B cell (primary cell): ENCODE measurements around the gene TAF5L.

Source experiments
- EZH2 ChIP-seq: IDR thresholded peaks from 2 replicates; pipeline ENCODE4 v1.6.1; 2012; ENCODE audit warnings: borderline replicate concordance, low read depth, mild to moderate bottlenecking, moderate library complexity, low read length; ENCODE audit not compliant: insufficient read depth, poor library complexity, severe bottlenecking
- TF ChIP-seq, protein P1 (sequence below): fragments of 200-600 bp; IDR thresholded peaks from one replicate; pipeline ENCODE4 v1.8.0; 2022; ENCODE audit warnings: antibody characterized with exemption, mild to moderate bottlenecking

DNA sequence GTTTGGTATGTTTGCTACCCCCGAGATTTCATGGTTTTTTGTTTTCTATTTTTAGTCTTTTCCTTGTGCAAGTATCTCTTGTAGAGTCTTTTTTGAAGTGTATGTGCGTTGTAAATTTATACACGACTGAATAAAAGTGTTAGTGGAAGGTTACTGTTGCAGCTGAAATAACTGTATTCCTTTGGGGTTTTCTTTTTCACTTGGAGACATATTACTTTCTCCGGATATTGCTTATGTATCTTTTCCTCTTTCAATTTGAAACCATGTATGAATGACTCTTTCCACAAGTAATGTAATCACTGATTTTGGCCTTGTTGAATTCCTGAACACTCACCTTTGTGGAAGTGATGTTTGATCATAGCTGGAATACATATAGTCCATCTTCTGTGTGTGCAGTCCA lies 1.1 kb upstream of the TAF5L start:
- TF ChIP-seq, protein P1, sequence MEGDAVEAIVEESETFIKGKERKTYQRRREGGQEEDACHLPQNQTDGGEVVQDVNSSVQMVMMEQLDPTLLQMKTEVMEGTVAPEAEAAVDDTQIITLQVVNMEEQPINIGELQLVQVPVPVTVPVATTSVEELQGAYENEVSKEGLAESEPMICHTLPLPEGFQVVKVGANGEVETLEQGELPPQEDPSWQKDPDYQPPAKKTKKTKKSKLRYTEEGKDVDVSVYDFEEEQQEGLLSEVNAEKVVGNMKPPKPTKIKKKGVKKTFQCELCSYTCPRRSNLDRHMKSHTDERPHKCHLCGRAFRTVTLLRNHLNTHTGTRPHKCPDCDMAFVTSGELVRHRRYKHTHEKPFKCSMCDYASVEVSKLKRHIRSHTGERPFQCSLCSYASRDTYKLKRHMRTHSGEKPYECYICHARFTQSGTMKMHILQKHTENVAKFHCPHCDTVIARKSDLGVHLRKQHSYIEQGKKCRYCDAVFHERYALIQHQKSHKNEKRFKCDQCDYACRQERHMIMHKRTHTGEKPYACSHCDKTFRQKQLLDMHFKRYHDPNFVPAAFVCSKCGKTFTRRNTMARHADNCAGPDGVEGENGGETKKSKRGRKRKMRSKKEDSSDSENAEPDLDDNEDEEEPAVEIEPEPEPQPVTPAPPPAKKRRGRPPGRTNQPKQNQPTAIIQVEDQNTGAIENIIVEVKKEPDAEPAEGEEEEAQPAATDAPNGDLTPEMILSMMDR, result no peak
- TF ChIP-seq EZH2, result no peak
